Measurements from ENCODE around the gene C22orf23. TPM values are rescaled to one million over a fixed set of nuclear protein-coding genes. Genes with fewer than 3 reads are reported as not detected.
"Not testable (repeated sequence)": the region's sequence is repeated elsewhere in the genome, so short reads cannot be mapped to it uniquely, and the experiment has no call there.

The C22orf23 gene
- total RNA-seq, 2 experiments from 2014 or later, result not detected

- POLR2A ChIA-PET; H3K27ac Mint-ChIP-seq; H3K4me3 Mint-ChIP-seq; H3K9me3 Mint-ChIP-seq; ATAC-seq (ENCODE audit: low read depth); DNase-seq: not testable (repeated sequence)
- peaks cover 24% of the 10 kb centered on the region for H3K36me3 Mint-ChIP-seq
- H3K4me1 Mint-ChIP-seq, result peaks cover 22% of the 10 kb centered on the region
- H3K27me3 Mint-ChIP-seq, result peaks cover 17% of the 10 kb centered on the region
These were observed 2.5 kb upstream of the C22orf23 start for GRCh38 chr22:37955825-37956397.

- DNase-seq (no peak), ATAC-seq (ENCODE audit: low read depth) (no peak)
- Mint-ChIP-seq H3K4me3 (peak overlapping the region; percentile 97), H3K27ac (no peak overlapping the region), H3K27me3 (peaks cover 17% of the 10 kb centered on the region), H3K9me3 (no peaks in the 10 kb centered on the region), H3K4me1 (peaks cover 22% of the 10 kb centered on the region), H3K36me3 (peaks cover 20% of the 10 kb centered on the region)
- POLR2A ChIA-PET, result interaction anchor here (0.6 to 1.6 kb wide), 5 partner anchors 9 to 1495 kb away, joined by 3 to 6 read pairs (median 4); no protein-coding TSS in a partner anchor
These were observed 1.3 kb upstream of the C22orf23 start for GRCh38 chr22:37954686-37955085.

DNA sequence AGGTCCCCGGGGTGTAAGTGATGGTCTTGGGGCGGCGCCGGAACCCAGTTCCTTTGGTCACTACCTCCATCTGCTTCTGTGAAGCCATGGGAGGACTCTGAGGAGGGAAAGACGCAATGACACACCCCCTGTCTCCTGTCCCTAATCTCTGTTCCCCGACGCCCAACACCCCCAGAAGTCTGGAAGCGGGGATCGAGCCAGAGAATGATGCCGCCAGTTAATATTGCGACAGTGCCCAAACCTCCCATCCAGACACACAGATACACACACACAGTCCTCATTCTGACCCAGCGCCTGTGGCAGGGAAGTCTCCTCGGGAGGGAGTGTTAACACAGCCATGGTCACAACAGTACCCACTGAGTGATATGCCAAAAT is 352 bp downstream of the C22orf23 start:
- Mint-ChIP-seq H3K36me3 (peaks cover 6% of the 10 kb centered on the region), H3K4me1 (peaks cover 20% of the 10 kb centered on the region), H3K9me3 (no peaks in the 10 kb centered on the region), H3K27ac (no peak overlapping the region), H3K4me3 (peak overlapping the region; percentile 97), H3K27me3 (peaks cover 17% of the 10 kb centered on the region)
- POLR2A ChIA-PET, result interaction anchor here (1.0 to 1.6 kb wide), 6 partner anchors 12 to 728 kb away, joined by 3 to 7 read pairs (median 4); partner anchors contain the start of genes ANKRD54, MICALL1 and TOMM22
- no peak for ATAC-seq (ENCODE audit: low read depth)
- no peak for DNase-seq

DNA sequence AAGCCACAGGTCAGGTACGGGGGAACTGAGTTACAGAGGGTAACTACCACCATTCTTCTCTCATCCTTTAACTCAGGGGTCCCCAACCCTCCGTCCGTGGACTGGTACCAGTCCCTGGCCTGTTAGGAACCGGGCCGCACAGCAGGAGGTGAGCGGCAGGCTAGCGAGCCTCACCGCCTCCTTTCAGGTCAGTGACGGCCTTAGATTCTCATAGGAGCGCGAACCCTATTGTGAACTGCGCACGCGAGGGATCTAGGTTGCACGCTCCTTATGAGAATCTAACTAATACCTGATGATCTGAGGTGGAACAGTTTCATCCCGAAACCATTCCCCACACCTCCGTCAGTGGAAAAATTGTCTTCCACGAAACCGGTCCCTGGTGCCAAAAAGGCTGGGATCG is 772 bp downstream of the C22orf23 start:
- H3K4me3 Mint-ChIP-seq, result peak overlapping the region; percentile 97
- not testable (repeated sequence) for DNase-seq; H3K9me3 Mint-ChIP-seq; H3K27ac Mint-ChIP-seq; ATAC-seq (ENCODE audit: low read depth); H3K36me3 Mint-ChIP-seq
- POLR2A ChIA-PET, result interaction anchor here (1.3 kb wide), 1 partner anchor 56 kb away, joined by 7 read pairs; no protein-coding TSS in a partner anchor
- peaks cover 20% of the 10 kb centered on the region for H3K4me1 Mint-ChIP-seq
- H3K27me3 Mint-ChIP-seq, result peaks cover 17% of the 10 kb centered on the region

- POLR2A ChIA-PET, result no interaction called here
- no peak overlapping the region for H3K4me3 Mint-ChIP-seq
- peaks cover 1% of the 10 kb centered on the region for H3K36me3 Mint-ChIP-seq
- H3K4me1 Mint-ChIP-seq, result peaks cover 20% of the 10 kb centered on the region
- no peak overlapping the region for H3K27ac Mint-ChIP-seq
- DNase-seq, result no peak
- H3K27me3 Mint-ChIP-seq, result peaks cover 17% of the 10 kb centered on the region
- no peak for ATAC-seq (ENCODE audit: low read depth)
- no peaks in the 10 kb centered on the region for H3K9me3 Mint-ChIP-seq
These were observed 2.1 kb downstream of the C22orf23 start for GRCh38 chr22:37951305-37951704.

GRCh38 chr22:37947142-37947795 is 6.1 kb downstream of the C22orf23 start:
- H3K4me1 Mint-ChIP-seq; H3K4me3 Mint-ChIP-seq; H3K27ac Mint-ChIP-seq; H3K9me3 Mint-ChIP-seq; DNase-seq; H3K36me3 Mint-ChIP-seq; ATAC-seq (ENCODE audit: low read depth); POLR2A ChIA-PET; H3K27me3 Mint-ChIP-seq: not testable (repeated sequence)

DNA sequence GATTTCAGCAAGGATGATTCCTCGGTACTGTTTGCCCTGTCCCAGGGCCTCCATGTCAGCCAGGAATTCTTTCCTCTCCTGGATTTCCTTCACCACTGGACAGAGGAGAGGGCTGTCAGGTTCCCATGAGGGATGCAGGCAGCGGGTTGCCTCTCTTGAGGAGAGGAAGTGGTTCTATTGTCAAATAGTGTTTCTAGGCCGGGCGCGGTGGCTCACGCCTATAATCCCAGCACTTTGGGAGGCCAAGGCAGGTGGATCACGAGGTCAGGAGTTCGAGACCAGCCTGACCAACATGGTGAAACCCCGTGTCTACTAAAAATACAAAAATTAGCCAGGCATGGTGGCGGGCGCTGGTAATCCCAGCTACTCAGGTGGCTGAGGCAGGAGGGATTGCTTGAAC is 9.0 kb downstream of the C22orf23 start:
- H3K27me3 Mint-ChIP-seq; H3K4me1 Mint-ChIP-seq; H3K4me3 Mint-ChIP-seq; H3K9me3 Mint-ChIP-seq; H3K36me3 Mint-ChIP-seq; ATAC-seq (ENCODE audit: low read depth); POLR2A ChIA-PET; DNase-seq; H3K27ac Mint-ChIP-seq: not testable (repeated sequence)

DNA sequence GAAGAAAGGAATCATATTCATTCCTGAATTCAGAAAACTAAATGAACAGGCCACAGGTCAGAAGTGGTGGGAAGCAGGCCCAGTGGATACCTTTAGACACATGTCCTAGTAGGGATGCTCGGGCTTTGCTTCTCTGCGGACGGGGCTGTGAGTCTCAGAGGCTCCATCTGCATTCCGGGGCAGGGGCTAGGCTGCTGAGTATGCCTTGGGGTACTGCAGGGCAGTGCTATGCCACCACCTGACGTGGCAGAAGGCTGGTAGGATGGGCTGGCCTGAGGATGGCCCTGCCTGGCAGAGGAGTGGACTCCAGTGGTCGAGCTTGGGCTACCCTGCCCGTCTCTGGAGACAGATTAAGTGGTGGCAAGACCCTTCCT is 9.6 kb downstream of the C22orf23 start:
- no peaks in the 10 kb centered on the region for H3K36me3 Mint-ChIP-seq
- H3K4me1 Mint-ChIP-seq, result peaks cover 2% of the 10 kb centered on the region

GRCh38 chr22:37943136-37943824 is 10.1 kb downstream of the C22orf23 start:
- Mint-ChIP-seq H3K27ac (no peak overlapping the region), H3K4me3 (no peak overlapping the region), H3K9me3 (no peaks in the 10 kb centered on the region), H3K4me1 (peaks cover 2% of the 10 kb centered on the region), H3K27me3 (no peaks in the 10 kb centered on the region), H3K36me3 (no peaks in the 10 kb centered on the region)
- POLR2A ChIA-PET, result interaction anchor here (0.6 kb wide), 1 partner anchor 247 kb away, joined by 3 read pairs; no protein-coding TSS in a partner anchor
- DNase-seq (no peak), ATAC-seq (ENCODE audit: low read depth) (no peak)

More for the DNA sequence above, 9.6 kb downstream of the C22orf23 start:
- no peak overlapping the region for H3K27ac Mint-ChIP-seq
- POLR2A ChIA-PET, result interaction anchor here (0.6 kb wide), 1 partner anchor 247 kb away, joined by 3 read pairs; no protein-coding TSS in a partner anchor
- ATAC-seq (ENCODE audit: low read depth) (no peak), DNase-seq (no peak)
- no peaks in the 10 kb centered on the region for H3K9me3 Mint-ChIP-seq
- H3K4me3 Mint-ChIP-seq, result no peak overlapping the region
- no peaks in the 10 kb centered on the region for H3K27me3 Mint-ChIP-seq

GRCh38 chr22:37942133-37942532 is 11.3 kb downstream of the C22orf23 start:
- Mint-ChIP-seq H3K27me3 (no peaks in the 10 kb centered on the region), H3K36me3 (no peaks in the 10 kb centered on the region), H3K27ac (no peak overlapping the region), H3K9me3 (no peaks in the 10 kb centered on the region), H3K4me1 (peaks cover 2% of the 10 kb centered on the region), H3K4me3 (no peak overlapping the region)
- ATAC-seq (ENCODE audit: low read depth) (no peak), DNase-seq (no peak)
- POLR2A ChIA-PET, result no interaction called here

GRCh38 chr22:37940698-37941376 is 12.6 kb downstream of the C22orf23 start:
- Mint-ChIP-seq H3K36me3 (no peaks in the 10 kb centered on the region), H3K27me3 (no peaks in the 10 kb centered on the region), H3K4me3 (no peak overlapping the region), H3K27ac (no peak overlapping the region), H3K9me3 (no peaks in the 10 kb centered on the region), H3K4me1 (peaks cover 2% of the 10 kb centered on the region)
- ATAC-seq (ENCODE audit: low read depth) (no peak), DNase-seq (no peak)
- POLR2A ChIA-PET, result interaction anchor here (1.4 kb wide), 1 partner anchor 44 kb away, joined by 3 read pairs; no protein-coding TSS in a partner anchor

GRCh38 chr22:37933711-37934376 is 19.6 kb downstream of the C22orf23 start:
- peak overlapping the region; percentile 54 for H3K27ac Mint-ChIP-seq
- POLR2A ChIA-PET, result interaction anchor here (1.0 to 1.6 kb wide), 2 partner anchors 28 to 38 kb away, joined by 3 to 5 read pairs; partner anchors contain the start of gene MICALL1
- peaks cover 6% of the 10 kb centered on the region for H3K4me1 Mint-ChIP-seq

More at GRCh38 chr22:37933711-37934376, 19.6 kb downstream of the C22orf23 start:
- Mint-ChIP-seq H3K4me3 (no peak overlapping the region), H3K36me3 (peaks cover 2% of the 10 kb centered on the region), H3K27me3 (no peaks in the 10 kb centered on the region), H3K9me3 (no peaks in the 10 kb centered on the region)
- ATAC-seq (ENCODE audit: low read depth) (peak; percentile 95), DNase-seq (peak; percentile 90)
